PFSK-1 (cell line): Measurements from ENCODE around the gene HAUS5.

ENCODE experiments used
- FOXP2 ChIP-seq: optimal IDR thresholded peaks from 2 replicates; pipeline ENCODE3; 2011; ENCODE audit warnings: borderline replicate concordance, control low read depth, inconsistent platforms; ENCODE audit not compliant: insufficient read depth; ENCODE audit errors: extremely low read length, extremely low read depth
- POLR2AphosphoS5 ChIP-seq: IDR thresholded peaks from 2 replicates; pipeline ENCODE4 v1.6.1; 2012; ENCODE audit warnings: low read depth, mild to moderate bottlenecking, control low read depth, low read length, moderate library complexity
- REST ChIP-seq, 2 experiments: IDR thresholded peaks; 2 replicates each; pipeline versions ENCODE4 v1.6.1 to v1.8.0; 2011 to 2012; ENCODE audit warnings: low read depth in 2 of 2, low read length in 2 of 2, control low read depth in 1 of 2, inconsistent platforms in 1 of 2, mild to moderate bottlenecking in 1 of 2, moderate library complexity in 1 of 2; ENCODE audit not compliant: insufficient read depth in 1 of 2
- SIN3A ChIP-seq: IDR thresholded peaks from 2 replicates; pipeline ENCODE4 v1.6.1; 2012; ENCODE audit warnings: mild to moderate bottlenecking, low read length, moderate library complexity, borderline replicate concordance; ENCODE audit not compliant: insufficient read depth
- TAF1 ChIP-seq: IDR thresholded peaks from 2 replicates; pipeline ENCODE4 v1.6.1; 2012; ENCODE audit warnings: low read length, control low read depth, borderline replicate concordance; ENCODE audit not compliant: insufficient read depth

The HAUS5 gene

GRCh38 chr19:35650581-35650980 lies 38.0 kb downstream of the HAUS5 start:
- TF ChIP-seq FOXP2, result no peak
- TF ChIP-seq TAF1, result no peak
- no peak for TF ChIP-seq SIN3A
- TF ChIP-seq REST (IDR thresholded peaks at IDR 0.05; ENCODE audit: insufficient read depth in 1 of 2, low read depth in 2 of 2, low read length in 2 of 2), result no peak
- no peak for TF ChIP-seq POLR2AphosphoS5

GRCh38 chr19:35655600-35655999 lies 43.1 kb downstream of the HAUS5 start:
- TF ChIP-seq SIN3A, result no peak
- no peak for TF ChIP-seq REST (IDR thresholded peaks at IDR 0.05; ENCODE audit: insufficient read depth in 1 of 2, low read depth in 2 of 2, low read length in 2 of 2)
- no peak for TF ChIP-seq POLR2AphosphoS5
- no peak for TF ChIP-seq FOXP2
- no peak for TF ChIP-seq TAF1

GRCh38 chr19:35656700-35657099 lies 44.2 kb downstream of the HAUS5 start:
- TF ChIP-seq FOXP2, result no peak
- no peak for TF ChIP-seq TAF1
- TF ChIP-seq POLR2AphosphoS5, result no peak
- no peak for TF ChIP-seq SIN3A
- TF ChIP-seq REST (IDR thresholded peaks at IDR 0.05; ENCODE audit: insufficient read depth in 1 of 2, low read depth in 2 of 2, low read length in 2 of 2), result no peak

GRCh38 chr19:35657904-35658700 lies 45.6 kb downstream of the HAUS5 start:
- TF ChIP-seq POLR2AphosphoS5 (no peak), REST (IDR thresholded peaks at IDR 0.05; ENCODE audit: insufficient read depth in 1 of 2, low read depth in 2 of 2, low read length in 2 of 2) (no peak), SIN3A (no peak), FOXP2 (no peak), TAF1 (no peak)

- no peak for TF ChIP-seq FOXP2
- TF ChIP-seq TAF1, result no peak
- TF ChIP-seq POLR2AphosphoS5, result no peak
- no peak for TF ChIP-seq SIN3A
- no peak for TF ChIP-seq REST (IDR thresholded peaks at IDR 0.05; ENCODE audit: insufficient read depth in 1 of 2, low read depth in 2 of 2, low read length in 2 of 2)
Observed at GRCh38 chr19:35661995-35662340, 49.4 kb downstream of the HAUS5 start.
